Measurements from ENCODE around the gene ATP4A. TPM values are rescaled to one million over a fixed set of nuclear protein-coding genes. Genes with fewer than 3 reads are reported as not detected.

The ATP4A gene
- total RNA-seq, 1 donor = not detected

DNA sequence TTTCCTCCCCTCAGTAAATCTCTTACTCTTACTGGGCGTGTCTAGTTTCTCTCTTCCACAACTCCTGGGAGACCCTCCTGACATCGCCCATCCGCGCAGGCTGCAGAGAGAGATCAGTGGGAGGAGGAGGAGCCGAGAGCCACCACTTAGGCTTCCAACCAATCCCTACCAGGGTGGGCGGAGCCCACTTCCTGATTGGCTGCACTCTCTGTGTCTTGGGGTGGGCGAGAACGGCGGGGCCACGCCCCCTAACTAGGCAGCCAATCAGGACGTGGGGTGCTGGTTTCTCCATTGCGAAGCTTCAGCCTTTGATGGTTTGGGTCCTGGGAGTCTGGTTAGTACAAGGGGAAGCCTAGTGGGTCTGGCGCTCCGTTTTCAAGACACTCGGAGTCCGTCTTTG lies 22.4 kb upstream of the ATP4A start, which contains the start of gene PMIS2:
TSS of gene PMIS2 (plus strand) at position 326 of the 400 bp plus-strand sequence. CDS start 87 bp downstream, outside the sequence.
- H3K4me3 ChIP-seq (ENCODE audit: low read length) = no peak within 1 kb of the TSS
- no peaks in the 10 kb centered on the region for H3K4me1 ChIP-seq (ENCODE audit: insufficient read depth, low read length)
- no peaks in the 10 kb centered on the region for H3K27me3 ChIP-seq (ENCODE audit: insufficient read depth, low read length)
- H3K9me3 ChIP-seq (ENCODE audit: low read depth, low read length) = no peaks in the 10 kb centered on the region

GRCh38 chr19:35582760-35583159 lies 19.3 kb upstream of the ATP4A start:
- H3K4me1 ChIP-seq (ENCODE audit: insufficient read depth, low read length) = no peaks in the 10 kb centered on the region

GRCh38 chr19:35578707-35579106 lies 15.2 kb upstream of the ATP4A start:
- Histone ChIP-seq H3K27me3 (ENCODE audit: insufficient read depth, low read length) (no peaks in the 10 kb centered on the region), H3K9me3 (ENCODE audit: low read depth, low read length) (peaks cover 13% of the 10 kb centered on the region), H3K4me3 (ENCODE audit: low read length) (no peak overlapping the region), H3K4me1 (ENCODE audit: insufficient read depth, low read length) (no peaks in the 10 kb centered on the region)

More at GRCh38 chr19:35582760-35583159, 19.3 kb upstream of the ATP4A start:
- Histone ChIP-seq H3K27me3 (ENCODE audit: insufficient read depth, low read length) (no peaks in the 10 kb centered on the region), H3K9me3 (ENCODE audit: low read depth, low read length) (no peaks in the 10 kb centered on the region), H3K4me3 (ENCODE audit: low read length) (no peak overlapping the region)

- no peaks in the 10 kb centered on the region for H3K27me3 ChIP-seq (ENCODE audit: insufficient read depth, low read length)
- no peak overlapping the region for H3K4me3 ChIP-seq (ENCODE audit: low read length)
- H3K9me3 ChIP-seq (ENCODE audit: low read depth, low read length) = peaks cover 13% of the 10 kb centered on the region
- no peaks in the 10 kb centered on the region for H3K4me1 ChIP-seq (ENCODE audit: insufficient read depth, low read length)
Measured at GRCh38 chr19:35577918-35578317, 14.5 kb upstream of the ATP4A start.

DNA sequence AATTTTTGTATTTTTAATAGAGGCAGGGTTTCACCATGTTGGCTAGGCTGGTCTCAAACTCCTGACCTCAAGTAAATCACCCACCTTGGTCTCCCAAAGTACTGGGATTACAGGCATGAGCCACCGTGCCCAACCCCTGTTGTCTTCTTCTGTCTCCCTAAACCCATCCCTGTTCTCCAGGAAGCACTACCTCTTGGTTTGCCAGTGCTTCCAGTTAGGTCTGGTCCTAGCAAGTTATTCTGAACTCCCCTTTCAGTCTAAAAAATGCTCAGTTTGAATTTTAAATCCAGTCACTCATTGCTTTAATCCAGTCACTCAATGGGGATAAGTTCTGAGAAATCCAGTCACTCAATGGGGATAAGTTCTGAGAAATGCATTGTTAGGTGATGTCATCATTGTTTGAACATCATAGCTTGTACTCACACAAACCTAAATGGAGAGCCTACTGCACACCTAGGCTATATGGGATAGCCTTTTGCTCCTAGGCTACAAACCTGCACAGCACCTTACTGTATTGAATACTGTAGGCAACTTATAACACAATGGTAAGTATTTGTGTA lies 8.0 kb upstream of the ATP4A start:
- no peaks in the 10 kb centered on the region for H3K27me3 ChIP-seq (ENCODE audit: insufficient read depth, low read length)
- H3K4me1 ChIP-seq (ENCODE audit: insufficient read depth, low read length) = no peaks in the 10 kb centered on the region
- peaks cover 12% of the 10 kb centered on the region for H3K9me3 ChIP-seq (ENCODE audit: low read depth, low read length)
- H3K4me3 ChIP-seq (ENCODE audit: low read length) = no peak overlapping the region

GRCh38 chr19:35569281-35569781 lies 5.9 kb upstream of the ATP4A start:
- Histone ChIP-seq H3K4me3 (ENCODE audit: low read length) (no peak overlapping the region), H3K9me3 (ENCODE audit: low read depth, low read length) (no peaks in the 10 kb centered on the region), H3K4me1 (ENCODE audit: insufficient read depth, low read length) (no peaks in the 10 kb centered on the region), H3K27me3 (ENCODE audit: insufficient read depth, low read length) (no peaks in the 10 kb centered on the region)

GRCh38 chr19:35566738-35567137 lies 3.3 kb upstream of the ATP4A start:
- Histone ChIP-seq H3K4me3 (ENCODE audit: low read length) (no peak overlapping the region), H3K27me3 (ENCODE audit: insufficient read depth, low read length) (no peaks in the 10 kb centered on the region), H3K4me1 (ENCODE audit: insufficient read depth, low read length) (no peaks in the 10 kb centered on the region), H3K9me3 (ENCODE audit: low read depth, low read length) (no peaks in the 10 kb centered on the region)

DNA sequence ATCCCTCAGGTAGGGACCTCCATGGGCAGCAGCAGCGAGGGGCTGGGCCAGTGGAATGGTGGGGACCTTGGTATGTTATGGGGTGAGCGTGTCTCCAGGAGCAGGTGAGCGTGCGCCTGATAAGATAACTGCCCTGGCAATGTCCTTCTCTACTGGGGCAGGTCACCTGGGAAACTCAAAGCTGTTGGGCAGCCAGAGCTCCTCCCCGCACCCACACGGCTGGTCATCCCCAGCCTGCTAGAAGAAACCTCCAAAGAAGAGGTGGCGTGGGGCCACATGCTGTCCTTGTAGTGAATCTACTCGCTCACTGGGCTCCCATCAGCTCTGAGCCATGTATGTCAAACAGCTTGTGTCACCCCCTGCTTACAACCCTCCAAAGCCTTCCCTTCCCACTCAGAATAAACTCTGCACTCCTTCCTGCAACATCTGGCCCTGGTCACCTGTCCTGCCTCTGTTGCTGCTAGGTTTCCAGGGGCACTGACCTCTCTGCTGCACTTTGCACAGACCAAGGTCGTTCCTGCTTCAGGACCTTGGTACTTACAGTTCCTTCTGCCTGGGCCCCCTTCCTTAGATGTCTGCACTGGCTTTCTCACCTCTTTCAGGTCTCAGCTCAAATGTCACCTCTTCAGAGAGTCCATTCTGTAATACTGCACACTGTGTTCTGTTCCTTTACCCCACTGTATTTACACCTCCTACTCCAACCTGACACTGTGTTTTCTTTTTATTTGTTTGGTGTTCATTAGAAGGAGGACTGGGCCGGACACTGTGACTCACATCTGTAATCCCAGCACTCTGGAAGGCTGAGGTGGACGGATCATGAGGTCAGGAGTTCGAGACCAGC lies 1.8 kb upstream of the ATP4A start:
- Histone ChIP-seq H3K4me1 (ENCODE audit: insufficient read depth, low read length) (no peaks in the 10 kb centered on the region), H3K4me3 (ENCODE audit: low read length) (no peak overlapping the region), H3K27me3 (ENCODE audit: insufficient read depth, low read length) (no peaks in the 10 kb centered on the region), H3K9me3 (ENCODE audit: low read depth, low read length) (no peaks in the 10 kb centered on the region)

- H3K4me3 ChIP-seq (ENCODE audit: low read length) = no peak overlapping the region
- peaks cover 14% of the 10 kb centered on the region for H3K27me3 ChIP-seq (ENCODE audit: insufficient read depth, low read length)
- H3K9me3 ChIP-seq (ENCODE audit: low read depth, low read length) = no peaks in the 10 kb centered on the region
- peaks cover 12% of the 10 kb centered on the region for H3K4me1 ChIP-seq (ENCODE audit: insufficient read depth, low read length)
Measured at GRCh38 chr19:35562776-35563175, 682 bp downstream of the ATP4A start.

- Histone ChIP-seq H3K27me3 (ENCODE audit: insufficient read depth, low read length) (peaks cover 16% of the 10 kb centered on the region), H3K9me3 (ENCODE audit: low read depth, low read length) (no peaks in the 10 kb centered on the region), H3K4me3 (ENCODE audit: low read length) (no peak overlapping the region), H3K4me1 (ENCODE audit: insufficient read depth, low read length) (peaks cover 12% of the 10 kb centered on the region)
Measured at GRCh38 chr19:35562336-35562735, 1.1 kb downstream of the ATP4A start.

- Histone ChIP-seq H3K9me3 (ENCODE audit: low read depth, low read length) (no peaks in the 10 kb centered on the region), H3K4me1 (ENCODE audit: insufficient read depth, low read length) (peaks cover 12% of the 10 kb centered on the region), H3K4me3 (ENCODE audit: low read length) (no peak overlapping the region), H3K27me3 (ENCODE audit: insufficient read depth, low read length) (peaks cover 16% of the 10 kb centered on the region)
Measured at GRCh38 chr19:35561436-35561835, 2.0 kb downstream of the ATP4A start.

DNA sequence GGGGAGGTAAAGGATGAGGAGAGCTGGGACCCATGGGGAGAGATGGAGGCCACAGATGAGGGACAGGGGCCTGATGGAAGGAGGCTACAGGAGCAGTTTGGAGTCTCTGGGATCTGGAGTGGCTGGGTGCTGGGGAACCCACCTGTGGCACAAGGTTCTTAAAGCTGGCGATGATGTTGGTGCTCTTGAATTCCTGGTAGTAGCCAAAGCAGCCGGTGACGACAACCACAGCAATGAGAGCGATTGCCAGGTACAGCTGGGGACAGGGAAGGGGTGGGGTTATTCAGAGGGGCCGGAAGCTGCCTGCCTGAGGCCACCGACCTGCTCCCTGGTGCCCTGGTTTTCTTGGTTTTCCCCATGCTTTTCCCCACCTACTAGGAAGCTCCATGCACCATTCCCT lies 2.8 kb downstream of the ATP4A start:
- Histone ChIP-seq H3K4me3 (ENCODE audit: low read length) (no peak overlapping the region), H3K27me3 (ENCODE audit: insufficient read depth, low read length) (peaks cover 16% of the 10 kb centered on the region), H3K9me3 (ENCODE audit: low read depth, low read length) (no peaks in the 10 kb centered on the region), H3K4me1 (ENCODE audit: insufficient read depth, low read length) (peaks cover 12% of the 10 kb centered on the region)

DNA sequence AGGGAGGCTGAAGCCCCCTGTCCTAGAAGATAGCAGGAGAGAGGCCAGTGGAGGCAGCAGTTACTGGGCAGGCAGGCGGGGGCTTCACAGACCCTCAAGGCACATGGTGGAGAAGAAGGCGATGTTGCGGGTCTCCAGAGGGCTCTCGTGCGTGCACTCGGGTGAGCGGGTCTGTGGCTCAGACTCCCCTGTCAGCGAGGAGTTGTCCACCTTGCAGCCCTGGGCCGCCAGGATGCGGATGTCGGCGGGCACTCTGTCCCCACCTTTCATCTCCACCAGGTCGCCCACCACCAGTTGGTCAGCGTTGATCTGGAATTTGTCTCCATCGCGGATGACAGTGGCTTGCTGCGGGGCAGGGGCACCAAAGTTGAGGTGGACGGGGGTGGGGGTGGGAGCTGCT lies 3.2 kb downstream of the ATP4A start:
- Histone ChIP-seq H3K4me1 (ENCODE audit: insufficient read depth, low read length) (peaks cover 12% of the 10 kb centered on the region), H3K9me3 (ENCODE audit: low read depth, low read length) (no peaks in the 10 kb centered on the region), H3K27me3 (ENCODE audit: insufficient read depth, low read length) (peaks cover 16% of the 10 kb centered on the region), H3K4me3 (ENCODE audit: low read length) (no peak overlapping the region)

DNA sequence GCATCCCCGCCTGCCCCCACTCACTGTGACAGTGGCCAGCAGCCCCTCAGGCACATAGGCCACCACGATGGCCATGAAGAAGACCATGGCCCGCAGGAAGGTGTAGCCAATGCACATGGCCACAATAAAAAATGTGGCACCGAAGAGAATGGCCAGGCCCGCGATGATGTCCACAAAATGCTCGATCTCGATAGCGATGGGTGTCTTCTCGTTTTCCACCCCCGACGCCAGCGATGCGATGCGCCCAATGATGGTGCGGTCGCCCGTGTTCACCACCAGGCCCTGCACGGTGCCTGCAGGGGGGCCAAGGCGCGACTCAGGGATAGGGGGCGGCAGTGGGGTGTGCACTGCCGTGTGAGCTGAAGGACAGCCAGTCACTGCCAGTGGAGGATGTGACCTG lies 3.7 kb downstream of the ATP4A start:
- Histone ChIP-seq H3K9me3 (ENCODE audit: low read depth, low read length) (no peaks in the 10 kb centered on the region), H3K4me1 (ENCODE audit: insufficient read depth, low read length) (peaks cover 12% of the 10 kb centered on the region), H3K27me3 (ENCODE audit: insufficient read depth, low read length) (peaks cover 16% of the 10 kb centered on the region), H3K4me3 (ENCODE audit: low read length) (no peak overlapping the region)

GRCh38 chr19:35559281-35559659 lies 4.2 kb downstream of the ATP4A start:
- H3K9me3 ChIP-seq (ENCODE audit: low read depth, low read length) = no peaks in the 10 kb centered on the region
- peaks cover 12% of the 10 kb centered on the region for H3K4me1 ChIP-seq (ENCODE audit: insufficient read depth, low read length)
- H3K4me3 ChIP-seq (ENCODE audit: low read length) = no peak overlapping the region
- peaks cover 16% of the 10 kb centered on the region for H3K27me3 ChIP-seq (ENCODE audit: insufficient read depth, low read length)

Measured in mononuclear cell (primary cell).